OCI-LY1 (cell line): ENCODE data around the gene NOTCH1.

Experiments used
- H2AFZ ChIP-seq: fragments of 200-600 bp; sonication (generic), shearing (Covaris generic); 2 replicates; pipeline ENCODE4 v1.6.0; 2014; ENCODE audit warnings: antibody characterized with exemption, mild to moderate bottlenecking, low read length
- H3F3A ChIP-seq: fragments of 200-600 bp; sonication (generic), shearing (Covaris generic); 2 replicates; pipeline ENCODE4 v1.6.0; 2014; ENCODE audit warnings: mild to moderate bottlenecking, antibody characterized with exemption, low read length, moderate library complexity; ENCODE audit not compliant: insufficient read depth
- H3K27ac ChIP-seq: fragments of 200-600 bp; sonication (generic); 2 replicates; pipeline ENCODE4 v1.5.1; 2014; ENCODE audit warnings: low read length, mixed run types, mild to moderate bottlenecking, low read depth; ENCODE audit not compliant: poor library complexity, severe bottlenecking
- H3K27me3 ChIP-seq: fragments of 200-600 bp; sonication (generic); 2 replicates; pipeline ENCODE4 v1.6.0; 2014; ENCODE audit warnings: antibody characterized with exemption, mild to moderate bottlenecking, low read length, moderate library complexity; ENCODE audit not compliant: insufficient read depth
- H3K36me3 ChIP-seq: fragments of 200-600 bp; sonication (generic); 2 replicates; pipeline ENCODE4 v1.6.1; 2014; ENCODE audit warnings: mild to moderate bottlenecking, antibody characterized with exemption, low read length, moderate library complexity, mixed read lengths; ENCODE audit not compliant: insufficient read depth
- H3K4me1 ChIP-seq: fragments of 200-600 bp; sonication (generic); 2 replicates; pipeline ENCODE4 v1.5.1; 2014; ENCODE audit warnings: mild to moderate bottlenecking, low read length, moderate library complexity; ENCODE audit not compliant: insufficient read depth, severe bottlenecking
- H3K4me2 ChIP-seq: fragments of 200-600 bp; sonication (generic), shearing (Covaris generic); 2 replicates; pipeline ENCODE4 v1.6.1; 2014; ENCODE audit warnings: low read length
- H3K4me3 ChIP-seq: fragments of 200-600 bp; sonication (generic); 2 replicates; pipeline ENCODE4 v1.5.1; 2014; ENCODE audit warnings: low read length, low read depth, mild to moderate bottlenecking, mixed read lengths; ENCODE audit not compliant: poor library complexity, severe bottlenecking
- H3K79me2 ChIP-seq: fragments of 200-600 bp; shearing (Covaris generic); 2 replicates; pipeline ENCODE4 v1.6.1; 2016; ENCODE audit warnings: mixed run types, low read length, mixed read lengths; ENCODE audit not compliant: insufficient read depth
- H3K9ac ChIP-seq: fragments of 200-600 bp; sonication (generic), shearing (Covaris generic); 2 replicates; pipeline ENCODE4 v1.6.1; 2014; ENCODE audit warnings: mild to moderate bottlenecking, low read length, mixed read lengths
- H3K9me2 ChIP-seq: fragments of 200-600 bp; sonication (generic), shearing (Covaris generic); 2 replicates; pipeline ENCODE4 v1.6.1; 2014; ENCODE audit warnings: low read depth, mild to moderate bottlenecking, low read length, mixed read lengths
- H3K9me3 ChIP-seq: fragments of 200-600 bp; shearing (Covaris generic); 2 replicates; pipeline ENCODE4 v1.6.1; 2014; ENCODE audit warnings: low read length, mixed read lengths
- H4K20me1 ChIP-seq: fragments of 200-600 bp; sonication (generic), shearing (Covaris generic); 2 replicates; pipeline ENCODE4 v1.6.0; 2016; ENCODE audit warnings: mild to moderate bottlenecking, low read length; ENCODE audit not compliant: insufficient read depth
- EZH2 ChIP-seq: fragments of 200-600 bp; sonication (generic), shearing (Covaris generic); IDR thresholded peaks from 2 replicates; pipeline ENCODE4 v1.8.0; 2017; ENCODE audit warnings: borderline replicate concordance, mixed run types, mild to moderate bottlenecking, antibody characterized with exemption, low read length, moderate library complexity, mixed read lengths
- TF ChIP-seq, protein P1 (sequence below): fragments of 200-600 bp; sonication (generic), shearing (Covaris generic); IDR thresholded peaks from 2 replicates; pipeline ENCODE4 v1.5.1; 2017; ENCODE audit warnings: mild to moderate bottlenecking, antibody characterized with exemption, low read length, moderate library complexity, mixed read lengths

NOTCH1 gene

DNA sequence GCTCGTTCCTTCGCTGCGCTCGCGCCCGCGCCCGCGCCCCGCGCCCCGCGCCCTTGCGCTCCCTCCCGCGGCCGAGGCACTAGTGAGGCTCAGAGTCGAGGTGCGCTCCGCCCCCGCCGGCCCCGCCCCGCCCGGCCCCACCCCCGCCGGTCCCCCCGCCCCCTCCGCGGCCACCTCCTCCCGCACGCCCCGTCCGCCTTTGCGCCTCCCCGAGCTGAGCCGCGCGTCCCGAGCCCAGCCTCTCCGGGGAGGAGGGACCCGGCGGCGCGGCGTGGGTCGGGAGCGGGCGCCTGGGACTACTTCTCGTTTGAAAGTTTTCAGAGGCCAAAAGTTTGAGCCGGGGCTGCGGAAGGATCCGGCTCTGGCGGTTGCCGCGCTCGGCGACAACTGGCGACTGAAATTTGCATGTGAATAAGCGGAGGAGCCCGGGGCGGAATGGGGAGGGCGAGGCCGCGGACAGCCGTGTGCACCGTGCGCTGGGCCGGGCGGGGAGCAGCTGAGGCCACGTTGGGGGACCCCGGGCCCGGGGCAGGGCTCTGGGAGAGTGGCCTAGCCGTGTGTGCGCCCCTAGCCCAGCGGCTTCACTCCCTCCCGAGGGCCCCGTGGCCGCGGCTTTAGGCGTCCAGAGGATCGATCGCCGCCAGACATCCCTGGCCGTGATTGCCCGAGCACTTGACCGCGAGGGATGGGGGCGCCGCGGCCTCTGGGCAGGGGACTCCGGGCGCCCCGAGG, at the start of gene NOTCH1:
Gene NOTCH1 (minus strand): TSS at position 84 of the 732 bp plus-strand sequence. CDS start 262 bp downstream, outside the sequence.
- Histone ChIP-seq H3K9me2 (no peaks in the 10 kb centered on the region), H3K9me3 (no peaks in the 10 kb centered on the region), H2AFZ (no peak within 1 kb of the TSS), H3K27me3 (peaks cover 6% of the 10 kb centered on the region), H3K79me2 (no peaks in the 10 kb centered on the region), H3K4me3 (peak within 1 kb of the TSS; percentile 67), H3F3A (no peaks in the 10 kb centered on the region), H4K20me1 (no peaks in the 10 kb centered on the region), H3K4me2 (peak within 1 kb of the TSS; percentile 94), H3K36me3 (no peaks in the 10 kb centered on the region), H3K27ac (peak within 1 kb of the TSS; percentile 14), H3K9ac (peak within 1 kb of the TSS; percentile 66), H3K4me1 (peaks cover 18% of the 10 kb centered on the region)
- TF ChIP-seq EZH2 = no peak
- TF ChIP-seq, protein P1, sequence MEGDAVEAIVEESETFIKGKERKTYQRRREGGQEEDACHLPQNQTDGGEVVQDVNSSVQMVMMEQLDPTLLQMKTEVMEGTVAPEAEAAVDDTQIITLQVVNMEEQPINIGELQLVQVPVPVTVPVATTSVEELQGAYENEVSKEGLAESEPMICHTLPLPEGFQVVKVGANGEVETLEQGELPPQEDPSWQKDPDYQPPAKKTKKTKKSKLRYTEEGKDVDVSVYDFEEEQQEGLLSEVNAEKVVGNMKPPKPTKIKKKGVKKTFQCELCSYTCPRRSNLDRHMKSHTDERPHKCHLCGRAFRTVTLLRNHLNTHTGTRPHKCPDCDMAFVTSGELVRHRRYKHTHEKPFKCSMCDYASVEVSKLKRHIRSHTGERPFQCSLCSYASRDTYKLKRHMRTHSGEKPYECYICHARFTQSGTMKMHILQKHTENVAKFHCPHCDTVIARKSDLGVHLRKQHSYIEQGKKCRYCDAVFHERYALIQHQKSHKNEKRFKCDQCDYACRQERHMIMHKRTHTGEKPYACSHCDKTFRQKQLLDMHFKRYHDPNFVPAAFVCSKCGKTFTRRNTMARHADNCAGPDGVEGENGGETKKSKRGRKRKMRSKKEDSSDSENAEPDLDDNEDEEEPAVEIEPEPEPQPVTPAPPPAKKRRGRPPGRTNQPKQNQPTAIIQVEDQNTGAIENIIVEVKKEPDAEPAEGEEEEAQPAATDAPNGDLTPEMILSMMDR = no peak

GRCh38 chr9:136594492-136594891, 48.6 kb upstream of the NOTCH1 start:
- no peaks in the 10 kb centered on the region for H4K20me1 ChIP-seq
- H3K27me3 ChIP-seq = peaks cover 11% of the 10 kb centered on the region; the same call in 1 of the 2 replicates
- no peaks in the 10 kb centered on the region for H3K79me2 ChIP-seq
- H3K9me3 ChIP-seq = no peaks in the 10 kb centered on the region
- H3K4me3 ChIP-seq = no peak overlapping the region
- no peak overlapping the region for H3K9ac ChIP-seq
- H3K36me3 ChIP-seq = no peaks in the 10 kb centered on the region
- no peaks in the 10 kb centered on the region for H3F3A ChIP-seq
- H3K9me2 ChIP-seq = no peaks in the 10 kb centered on the region
- no peak overlapping the region for H2AFZ ChIP-seq
- no peak overlapping the region for H3K27ac ChIP-seq
- TF ChIP-seq EZH2 = no peak
- TF ChIP-seq, protein P1 = no peak
- no peaks in the 10 kb centered on the region for H3K4me1 ChIP-seq
- no peak overlapping the region for H3K4me2 ChIP-seq

GRCh38 chr9:136593581-136593980, 47.7 kb upstream of the NOTCH1 start:
- H3K4me1 ChIP-seq = no peaks in the 10 kb centered on the region
- H3K27me3 ChIP-seq = peaks cover 11% of the 10 kb centered on the region; the same call in 1 of the 2 replicates
- no peaks in the 10 kb centered on the region for H3K9me3 ChIP-seq
- H3F3A ChIP-seq = no peaks in the 10 kb centered on the region
- H3K27ac ChIP-seq = no peak overlapping the region
- TF ChIP-seq, protein P1 = no peak
- TF ChIP-seq EZH2 = no peak
- no peak overlapping the region for H3K4me2 ChIP-seq
- no peak overlapping the region for H2AFZ ChIP-seq
- H3K4me3 ChIP-seq = no peak overlapping the region
- no peaks in the 10 kb centered on the region for H3K79me2 ChIP-seq
- H3K36me3 ChIP-seq = no peaks in the 10 kb centered on the region
- no peaks in the 10 kb centered on the region for H4K20me1 ChIP-seq
- H3K9ac ChIP-seq = no peak overlapping the region
- no peaks in the 10 kb centered on the region for H3K9me2 ChIP-seq
